Epithelial cell of esophagus (primary cell): Measurements from ENCODE around the gene EXOC3L1.

Source experiments
- DNase-seq: peaks from one replicate; pipeline ENCODE4 v3.0.0; 2010; ENCODE audit warnings: low read depth
- H3K4me3 ChIP-seq: 2 replicates; pipeline ENCODE4 v1.5.1; 2011; ENCODE audit warnings: mild to moderate bottlenecking, low read length, control low read depth
- CTCF ChIP-seq: IDR thresholded peaks from 2 replicates; pipeline ENCODE4 v1.5.1; 2011; ENCODE audit warnings: low read depth, mild to moderate bottlenecking, low read length, control low read depth, inconsistent platforms; ENCODE audit not compliant: insufficient read depth; ENCODE audit errors: missing control alignments

The EXOC3L1 gene

DNA sequence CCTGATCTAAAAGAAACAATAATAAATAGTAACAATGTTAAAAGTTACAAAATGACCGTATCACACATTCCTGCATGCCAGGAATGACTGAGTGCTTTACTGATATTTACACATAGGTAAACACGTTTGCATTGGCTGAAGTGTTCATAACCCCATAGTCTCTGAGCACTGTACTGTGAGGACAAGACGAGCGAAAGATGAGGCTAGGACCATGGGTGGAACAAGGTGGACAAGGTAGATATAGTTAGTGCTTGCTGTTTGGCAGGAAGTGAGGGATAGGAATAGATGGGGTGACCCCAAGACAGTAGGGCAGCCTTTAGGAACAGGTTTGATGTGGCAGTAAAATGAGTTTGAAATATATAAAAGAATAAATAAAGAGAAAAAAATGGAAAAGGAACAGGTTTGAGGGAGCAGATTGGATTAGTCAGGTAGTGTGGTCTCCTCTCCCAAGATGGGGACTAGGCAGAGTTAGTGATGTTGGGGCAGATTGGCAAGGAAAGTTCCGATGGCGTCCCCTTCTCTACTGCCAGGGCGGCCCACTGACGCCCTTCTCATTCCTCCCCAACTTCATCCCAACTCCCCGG is 1.6 kb upstream of the EXOC3L1 start:
- TF ChIP-seq CTCF, result no peak
- H3K4me3 ChIP-seq, result no peak overlapping the region

DNA sequence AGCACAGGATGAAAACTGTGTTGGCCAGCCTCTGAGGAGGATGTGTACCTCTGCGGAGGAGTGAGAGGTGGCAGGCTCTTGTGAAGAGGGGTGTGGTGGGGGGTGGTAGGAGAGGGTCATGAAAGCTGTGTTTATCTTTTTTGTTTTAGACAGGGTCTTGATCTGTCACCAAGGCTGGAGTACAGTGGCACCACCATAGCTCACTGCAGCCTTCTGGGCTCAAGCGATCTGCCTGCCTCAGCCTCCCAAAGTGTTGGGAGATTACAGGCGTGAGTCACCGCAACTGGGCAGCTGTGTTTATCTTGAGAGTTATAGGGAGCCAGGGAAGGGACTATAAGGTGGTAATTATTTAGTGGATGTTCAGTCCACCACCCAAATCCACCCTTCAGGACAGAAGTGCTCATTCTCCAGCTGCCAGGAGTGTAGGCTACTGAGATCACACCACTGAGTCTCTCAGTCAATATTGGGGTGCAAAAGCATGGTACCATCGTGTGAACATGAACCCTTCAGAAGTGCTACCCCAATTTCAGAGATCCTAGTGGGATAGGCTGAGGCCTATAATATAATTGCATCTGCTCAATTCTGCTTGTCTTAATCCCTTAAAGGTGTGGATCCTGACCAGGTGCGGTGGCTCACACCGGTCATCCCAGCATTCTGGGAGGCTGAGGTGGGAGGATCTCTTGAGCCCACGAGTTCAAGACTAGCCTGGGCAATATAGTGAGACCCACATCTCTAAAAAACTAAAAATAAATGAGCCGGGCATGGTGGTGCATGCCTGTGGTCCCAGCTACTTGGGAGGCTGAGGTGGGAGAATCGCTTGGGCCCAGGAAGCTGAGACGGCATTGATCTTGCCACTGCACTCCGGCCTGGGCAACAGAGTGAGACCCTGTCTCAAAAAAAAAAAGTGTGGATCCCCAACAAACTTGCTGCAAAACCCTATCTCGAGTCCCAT is 788 bp upstream of the EXOC3L1 start:
- DNase-seq, result no peak
- TF ChIP-seq CTCF, result no peak
- H3K4me3 ChIP-seq, result no peak overlapping the region

More for the DNA sequence above, 1.6 kb upstream of the EXOC3L1 start:
- no peak for DNase-seq

GRCh38 chr16:67188798-67189197 is 1.1 kb downstream of the EXOC3L1 start:
- no peak for TF ChIP-seq CTCF
- DNase-seq, result no peak
- no peak overlapping the region for H3K4me3 ChIP-seq

DNA sequence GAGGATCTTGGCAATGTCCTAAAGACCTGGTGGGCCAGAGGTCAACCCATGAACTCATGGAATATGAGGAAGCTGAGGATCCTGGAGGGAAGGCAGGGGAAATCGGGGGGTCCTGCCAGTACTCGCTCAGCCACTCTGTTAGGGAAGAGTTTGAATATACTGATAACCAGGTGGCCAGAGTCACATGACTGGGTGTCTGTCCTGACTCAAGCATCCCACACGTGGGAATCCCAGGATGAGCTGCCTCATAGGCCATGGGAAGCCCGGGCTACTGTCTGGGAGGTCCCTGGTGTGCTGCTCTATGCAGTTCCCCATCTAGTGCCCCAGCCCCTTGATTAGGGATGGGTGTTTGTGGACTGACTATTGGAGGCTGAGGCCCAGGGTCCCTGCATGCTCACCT is 1.6 kb downstream of the EXOC3L1 start:
- no peak for TF ChIP-seq CTCF
- H3K4me3 ChIP-seq, result no peak overlapping the region
- DNase-seq, result no peak

DNA sequence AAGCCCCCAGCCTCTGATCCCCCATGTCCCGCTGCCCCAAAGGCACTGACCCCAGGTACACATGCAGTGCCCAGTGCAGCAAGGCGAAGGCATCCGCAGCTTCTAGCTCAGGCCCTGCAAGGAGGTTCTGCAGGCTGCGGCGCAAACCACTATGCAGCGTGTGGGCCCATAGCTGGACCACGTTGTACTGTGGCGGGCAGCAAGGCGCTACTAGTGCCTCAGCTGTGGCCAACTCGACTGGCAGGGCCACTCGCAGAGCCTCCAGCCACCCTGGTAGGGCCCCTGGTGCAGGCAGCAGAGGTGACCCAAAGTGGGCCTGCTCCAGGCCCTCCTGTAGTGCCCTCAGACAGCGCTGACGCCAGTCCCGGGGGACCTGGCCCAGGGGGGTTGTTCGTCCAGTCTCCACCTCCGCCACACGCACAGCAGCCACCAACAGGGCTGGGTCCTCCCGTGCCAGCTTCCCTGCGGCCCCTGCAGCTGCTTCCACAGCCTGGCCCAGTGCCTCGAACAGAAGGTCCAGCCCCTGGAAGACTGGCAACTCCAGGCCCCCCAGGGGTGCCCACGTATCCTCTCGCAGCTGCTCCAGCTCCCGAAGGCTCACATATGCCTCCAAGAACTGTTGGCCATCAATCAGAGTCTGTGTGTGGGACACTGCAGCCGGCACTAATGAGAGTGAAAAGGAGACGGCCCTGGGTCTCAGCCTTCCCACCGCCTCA is 2.6 kb downstream of the EXOC3L1 start:
- no peak overlapping the region for H3K4me3 ChIP-seq
- no peak for DNase-seq
- no peak for TF ChIP-seq CTCF

DNA sequence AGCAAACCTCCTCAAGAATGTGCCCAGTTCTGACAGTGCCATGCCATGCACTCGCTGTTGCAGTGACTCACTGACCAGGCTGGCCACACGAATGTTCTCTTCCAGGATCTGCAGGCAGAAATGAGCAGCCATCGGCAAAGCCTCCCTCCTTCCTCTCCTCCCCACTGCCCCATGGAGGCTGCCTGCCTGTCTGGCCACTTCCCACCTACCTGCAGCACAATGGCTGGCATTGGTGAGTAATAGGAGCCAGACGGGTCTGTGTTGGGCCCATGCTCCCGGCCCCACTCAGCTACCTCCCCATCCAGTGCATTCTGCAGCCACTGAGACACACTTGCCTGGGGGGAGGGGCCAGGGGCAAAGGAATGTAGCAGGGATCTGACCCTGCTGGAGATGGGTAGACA is 3.4 kb downstream of the EXOC3L1 start:
- TF ChIP-seq CTCF, result no peak
- H3K4me3 ChIP-seq, result no peak overlapping the region
- DNase-seq, result peak; percentile 30
